HCT116 (cell line): ENCODE results near the gene MRPL39. TPM values are rescaled to one million over a fixed set of nuclear protein-coding genes. Genes with fewer than 3 reads are reported as not detected.

Experiments
- ATAC-seq: fragments of 200-7000 bp; cut with Tn5 transposase; 2 replicates; pipeline ENCODE4 v1.9.1; 2020; ENCODE audit warnings: mild to moderate bottlenecking, moderate library complexity
- BruUV-seq: library from RNA; stranded (reverse); fragments of 400-500 nt; replicated peaks from 2 replicates; lab custom pipeline; 2021; lab: Mats Ljungman, UMichigan
- CTCF ChIA-PET: fragments of 300-600 bp; sonication (Branson Sonifier 250); formaldehyde crosslinking; loops from one replicate; lab custom pipeline; 2021; ENCODE audit warnings: antibody characterized with exemption; lab: Charles Lee
- POLR2A ChIA-PET: fragments of 300-600, 350-600 bp; sonication (Branson Sonifier 250); formaldehyde crosslinking; loops from one replicate; lab custom pipeline; 2021; ENCODE audit warnings: antibody characterized with exemption; lab: Charles Lee
- RAD21 ChIA-PET, 2 experiments: fragments of 300-600 bp; sonication (Branson Sonifier 250); formaldehyde crosslinking; loops; one replicate each; lab custom pipeline; 2023; ENCODE audit warnings: low total read pairs in 2 of 2; ENCODE audit not compliant: uncharacterized antibody in 2 of 2, unreplicated experiment in 2 of 2, low non-redundant PET in 1 of 2; lab: Charles Lee
- DNase-seq: peaks from one replicate; pipeline ENCODE4 v3.0.0-alpha.2; 2010; ENCODE audit warnings: low read depth, low spot score
- H2AFZ ChIP-seq: fragments of 200-600 bp; shearing (Covaris generic), sonication (generic); 2 replicates; pipeline ENCODE4 v1.6.1; 2017; ENCODE audit warnings: low read depth, mixed run types, mixed read lengths, antibody characterized with exemption, low read length; ENCODE audit not compliant: poor library complexity, severe bottlenecking
- H3K27ac ChIP-seq: 2 replicates; pipeline ENCODE4 v1.5.1; 2012; ENCODE audit warnings: low read depth, low read length
- H3K27me3 ChIP-seq: fragments of 200-600 bp; sonication (generic); 2 replicates; pipeline ENCODE4 v1.6.1; 2016; ENCODE audit warnings: mixed run types, low read length, mixed read lengths; ENCODE audit not compliant: insufficient read depth
- H3K36me3 ChIP-seq, 2 experiments: fragments of 200-500 bp in 1 of 2; fragments of 200-600 bp in 1 of 2; sonication (Bioruptor generic) in 1 of 2; sonication (generic) in 1 of 2; 2 replicates each; pipeline versions ENCODE4 v1.5.1 to v1.6.1; 2014 to 2016; ENCODE audit warnings: low read length in 2 of 2, inconsistent platforms in 1 of 2, mixed read lengths in 1 of 2, mixed run types in 1 of 2; ENCODE audit not compliant: insufficient read depth in 2 of 2, control insufficient read depth in 1 of 2
- H3K4me1 ChIP-seq, 2 experiments: fragments of 200-600 bp in 1 of 2; sonication (generic) in 1 of 2; 2 replicates each; pipeline versions ENCODE4 v1.5.1 to v1.6.1; 2012 to 2017; ENCODE audit warnings: low read length in 2 of 2, inconsistent platforms in 1 of 2, mild to moderate bottlenecking in 1 of 2, mixed read lengths in 1 of 2, mixed run types in 1 of 2, moderate library complexity in 1 of 2; ENCODE audit not compliant: insufficient read depth in 2 of 2, control insufficient read depth in 1 of 2
- H3K4me2 ChIP-seq: fragments of 200-600 bp; sonication (generic); 2 replicates; pipeline ENCODE4 v1.6.1; 2017; ENCODE audit warnings: mixed run types, low read length, mixed read lengths
- H3K4me3 ChIP-seq, 2 experiments: fragments of 200-600 bp in 1 of 2; sonication (generic) in 1 of 2; replicated peaks in 1 of 2; 2 replicates each; pipeline ENCODE4 v1.5.1; 2011 to 2016; ENCODE audit warnings: low read length in 2 of 2, control low read depth in 1 of 2, low read depth in 1 of 2, mild to moderate bottlenecking in 1 of 2, mixed read lengths in 1 of 2, mixed run types in 1 of 2
- H3K79me2 ChIP-seq: fragments of 200-600 bp; sonication (generic); 2 replicates; pipeline ENCODE4 v1.6.1; 2017; ENCODE audit warnings: mild to moderate bottlenecking, mixed run types, low read length, moderate library complexity, mixed read lengths; ENCODE audit not compliant: insufficient read depth
- H3K9ac ChIP-seq: fragments of 200-600 bp; sonication (generic); 2 replicates; pipeline ENCODE4 v1.6.1; 2016; ENCODE audit warnings: low read length, mixed read lengths
- H3K9me2 ChIP-seq: fragments of 200-600 bp; sonication (generic), shearing (Covaris generic); 2 replicates; pipeline ENCODE4 v1.6.1; 2017; ENCODE audit warnings: mixed run types, mild to moderate bottlenecking, moderate library complexity; ENCODE audit not compliant: insufficient read depth
- H3K9me3 ChIP-seq, 2 experiments: fragments of 200-500 bp in 1 of 2; fragments of 200-600 bp in 1 of 2; sonication (Bioruptor generic) in 1 of 2; sonication (generic) in 1 of 2; 2 replicates each; pipeline ENCODE4 v1.6.1; 2014 to 2017; ENCODE audit warnings: low read length in 2 of 2, mixed read lengths in 2 of 2, inconsistent platforms in 1 of 2, low read depth in 1 of 2, mild to moderate bottlenecking in 1 of 2, mixed run types in 1 of 2, moderate library complexity in 1 of 2; ENCODE audit not compliant: control insufficient read depth in 1 of 2, insufficient read depth in 1 of 2
- H4K20me1 ChIP-seq: fragments of 200-600 bp; sonication (generic), shearing (Covaris generic); 2 replicates; pipeline ENCODE4 v1.6.1; 2017; ENCODE audit warnings: mixed run types, mild to moderate bottlenecking, moderate library complexity; ENCODE audit not compliant: insufficient read depth
- ATF3 ChIP-seq: IDR thresholded peaks from 2 replicates; pipeline ENCODE4 v1.6.1; 2012
- CEBPB ChIP-seq: IDR thresholded peaks from 2 replicates; pipeline ENCODE4 v1.6.1; 2012; ENCODE audit warnings: low read depth
- EGR1 ChIP-seq: IDR thresholded peaks from 2 replicates; pipeline ENCODE4 v1.6.1; 2012; ENCODE audit warnings: low read depth
- JUND ChIP-seq: IDR thresholded peaks from 2 replicates; pipeline ENCODE4 v1.6.1; 2012
- POLR2AphosphoS5 ChIP-seq: IDR thresholded peaks from 2 replicates; pipeline ENCODE4 v1.6.1; 2011; ENCODE audit warnings: mild to moderate bottlenecking, low read depth, low read length, moderate library complexity
- RAD21 ChIP-seq: IDR thresholded peaks from 2 replicates; pipeline ENCODE4 v1.6.1; 2012; ENCODE audit warnings: low read depth, mild to moderate bottlenecking
- SP1 ChIP-seq: IDR thresholded peaks from 2 replicates; pipeline ENCODE4 v1.6.1; 2012; ENCODE audit warnings: low read depth
- ZFX ChIP-seq: fragments of 450-650 bp; IDR thresholded peaks from 2 replicates; pipeline ENCODE4 v1.6.1; 2017
- intact Hi-C: fragments of 100-400 bp; cut with micrococcal nuclease; formaldehyde crosslinking; loops from 2 replicates; pipeline ENCODE4 v1.10.0; 2022
- total RNA-seq: library from RNA; stranded (reverse); gene quantifications from one replicate; pipeline ENCODE4 v1.2.1, GENCODE V29; 2021; ENCODE audit not compliant: unreplicated experiment
- TF ChIP-seq, protein P1 (sequence below): IDR thresholded peaks from 2 replicates; pipeline ENCODE4 v1.6.1; 2012; ENCODE audit warnings: low read depth

MRPL39 gene
- total RNA-seq, 1 experiment from 2014 or later = 41.1 TPM

DNA sequence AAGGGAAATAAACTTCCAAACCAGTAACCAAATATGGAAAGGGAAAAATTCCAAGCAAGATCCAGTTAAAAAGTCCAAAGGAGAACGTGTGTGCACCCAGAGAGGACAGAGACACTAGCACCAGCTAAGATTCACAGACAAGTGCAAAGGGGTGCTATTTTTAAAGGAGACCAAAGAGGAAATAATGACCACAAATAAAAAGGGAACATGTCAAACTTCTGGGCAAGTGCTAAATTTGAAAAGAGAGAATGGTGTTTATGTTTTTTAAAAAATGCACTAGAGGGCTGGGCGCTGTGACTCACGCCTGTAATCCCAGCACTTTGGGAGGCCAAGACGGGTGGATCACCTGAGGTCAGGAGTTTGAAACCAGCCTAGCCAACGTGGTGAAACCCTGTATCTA lies 40.4 kb upstream of the MRPL39 start:
- RAD21 ChIA-PET = no interaction called here
- no peak overlapping the region for H3K4me2 ChIP-seq
- no peaks in the 10 kb centered on the region; the same call in 1 of the 2 replicates for H3K27me3 ChIP-seq
- no TSS peak for BruUV-seq
- H3K79me2 ChIP-seq = no peaks in the 10 kb centered on the region
- no peaks in the 10 kb centered on the region for H4K20me1 ChIP-seq
- H2AFZ ChIP-seq = no peak overlapping the region
- DNase-seq (no peak), ATAC-seq (no peak)
- H3K36me3 ChIP-seq = no peaks in the 10 kb centered on the region
- no peak overlapping the region for H3K9ac ChIP-seq
- CTCF ChIA-PET = no interaction called here
- H3K27ac ChIP-seq = no peak overlapping the region
- no peaks in the 10 kb centered on the region for H3K4me1 ChIP-seq
- no peaks in the 10 kb centered on the region for H3K9me3 ChIP-seq
- intact Hi-C loops = no loop called here
- H3K4me3 ChIP-seq = no peak overlapping the region
- TF ChIP-seq ZFX = no peak
- TF ChIP-seq SP1 = no peak
- no peak for TF ChIP-seq JUND
- no peak for TF ChIP-seq ATF3
- no peak for TF ChIP-seq POLR2AphosphoS5
- no peak for TF ChIP-seq EGR1
- TF ChIP-seq, protein P1, sequence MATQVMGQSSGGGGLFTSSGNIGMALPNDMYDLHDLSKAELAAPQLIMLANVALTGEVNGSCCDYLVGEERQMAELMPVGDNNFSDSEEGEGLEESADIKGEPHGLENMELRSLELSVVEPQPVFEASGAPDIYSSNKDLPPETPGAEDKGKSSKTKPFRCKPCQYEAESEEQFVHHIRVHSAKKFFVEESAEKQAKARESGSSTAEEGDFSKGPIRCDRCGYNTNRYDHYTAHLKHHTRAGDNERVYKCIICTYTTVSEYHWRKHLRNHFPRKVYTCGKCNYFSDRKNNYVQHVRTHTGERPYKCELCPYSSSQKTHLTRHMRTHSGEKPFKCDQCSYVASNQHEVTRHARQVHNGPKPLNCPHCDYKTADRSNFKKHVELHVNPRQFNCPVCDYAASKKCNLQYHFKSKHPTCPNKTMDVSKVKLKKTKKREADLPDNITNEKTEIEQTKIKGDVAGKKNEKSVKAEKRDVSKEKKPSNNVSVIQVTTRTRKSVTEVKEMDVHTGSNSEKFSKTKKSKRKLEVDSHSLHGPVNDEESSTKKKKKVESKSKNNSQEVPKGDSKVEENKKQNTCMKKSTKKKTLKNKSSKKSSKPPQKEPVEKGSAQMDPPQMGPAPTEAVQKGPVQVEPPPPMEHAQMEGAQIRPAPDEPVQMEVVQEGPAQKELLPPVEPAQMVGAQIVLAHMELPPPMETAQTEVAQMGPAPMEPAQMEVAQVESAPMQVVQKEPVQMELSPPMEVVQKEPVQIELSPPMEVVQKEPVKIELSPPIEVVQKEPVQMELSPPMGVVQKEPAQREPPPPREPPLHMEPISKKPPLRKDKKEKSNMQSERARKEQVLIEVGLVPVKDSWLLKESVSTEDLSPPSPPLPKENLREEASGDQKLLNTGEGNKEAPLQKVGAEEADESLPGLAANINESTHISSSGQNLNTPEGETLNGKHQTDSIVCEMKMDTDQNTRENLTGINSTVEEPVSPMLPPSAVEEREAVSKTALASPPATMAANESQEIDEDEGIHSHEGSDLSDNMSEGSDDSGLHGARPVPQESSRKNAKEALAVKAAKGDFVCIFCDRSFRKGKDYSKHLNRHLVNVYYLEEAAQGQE = no peak
- TF ChIP-seq RAD21 = no peak
- no peak for TF ChIP-seq CEBPB
- no peaks in the 10 kb centered on the region for H3K9me2 ChIP-seq
- POLR2A ChIA-PET = no interaction called here
